Measurements from ENCODE around the gene MTHFR.

The MTHFR gene

GRCh38 chr1:11794446-11795237 is 11.1 kb downstream of the MTHFR start:
- no peak overlapping the region for H3K4me3 ChIP-seq (ENCODE audit: insufficient read length, low read depth)
- DNase-seq (ENCODE audit: low read depth, low spot score) = no peak
- TF ChIP-seq ZNF274 (IDR thresholded peaks at IDR 0.05; ENCODE audit: low read depth, low read length) (no peak), YY1 (IDR thresholded peaks at IDR 0.05; ENCODE audit: insufficient read depth, insufficient read length) (no peak), SUZ12 (IDR thresholded peaks at IDR 0.05; ENCODE audit: extremely low read depth, insufficient read depth, insufficient read length) (no peak)
- H3K27me3 ChIP-seq (ENCODE audit: insufficient read depth, insufficient read length) = no peaks in the 10 kb centered on the region
- no peak overlapping the region for H3K9ac ChIP-seq (ENCODE audit: insufficient read length, low read depth)
- H3K9me3 ChIP-seq (ENCODE audit: insufficient read depth, low read length) = no peaks in the 10 kb centered on the region
- H3K4me1 ChIP-seq (ENCODE audit: insufficient read depth, insufficient read length) = no peaks in the 10 kb centered on the region
- peaks cover 44% of the 10 kb centered on the region for H3K36me3 ChIP-seq (ENCODE audit: insufficient read depth, insufficient read length, low read length)

- Histone ChIP-seq H3K4me3 (ENCODE audit: insufficient read length, low read depth) (no peak overlapping the region), H3K36me3 (ENCODE audit: insufficient read depth, insufficient read length, low read length) (peaks cover 39% of the 10 kb centered on the region), H3K9ac (ENCODE audit: insufficient read length, low read depth) (no peak overlapping the region), H3K4me1 (ENCODE audit: insufficient read depth, insufficient read length) (no peaks in the 10 kb centered on the region), H3K27me3 (ENCODE audit: insufficient read depth, insufficient read length) (no peaks in the 10 kb centered on the region), H3K9me3 (ENCODE audit: insufficient read depth, low read length) (no peaks in the 10 kb centered on the region)
- TF ChIP-seq ZNF274 (IDR thresholded peaks at IDR 0.05; ENCODE audit: low read depth, low read length) = no peak
- TF ChIP-seq SUZ12 (IDR thresholded peaks at IDR 0.05; ENCODE audit: extremely low read depth, insufficient read depth, insufficient read length) = no peak
- no peak for TF ChIP-seq YY1 (IDR thresholded peaks at IDR 0.05; ENCODE audit: insufficient read depth, insufficient read length)
- DNase-seq (ENCODE audit: low read depth, low spot score) = no peak
Measured at GRCh38 chr1:11793819-11794218, 11.9 kb downstream of the MTHFR start.

- Histone ChIP-seq H3K4me3 (ENCODE audit: insufficient read length, low read depth) (no peak overlapping the region), H3K36me3 (ENCODE audit: insufficient read depth, insufficient read length, low read length) (peaks cover 39% of the 10 kb centered on the region), H3K27me3 (ENCODE audit: insufficient read depth, insufficient read length) (no peaks in the 10 kb centered on the region), H3K9me3 (ENCODE audit: insufficient read depth, low read length) (no peaks in the 10 kb centered on the region), H3K9ac (ENCODE audit: insufficient read length, low read depth) (no peak overlapping the region), H3K4me1 (ENCODE audit: insufficient read depth, insufficient read length) (peaks cover 7% of the 10 kb centered on the region)
- TF ChIP-seq YY1 (IDR thresholded peaks at IDR 0.05; ENCODE audit: insufficient read depth, insufficient read length) (no peak), ZNF274 (IDR thresholded peaks at IDR 0.05; ENCODE audit: low read depth, low read length) (no peak), SUZ12 (IDR thresholded peaks at IDR 0.05; ENCODE audit: extremely low read depth, insufficient read depth, insufficient read length) (no peak)
- DNase-seq (ENCODE audit: low read depth, low spot score) = no peak
Measured at GRCh38 chr1:11792106-11792505, 13.7 kb downstream of the MTHFR start.

GRCh38 chr1:11790880-11791715 is 14.7 kb downstream of the MTHFR start:
- TF ChIP-seq ZNF274 (IDR thresholded peaks at IDR 0.05; ENCODE audit: low read depth, low read length) = no peak
- TF ChIP-seq SUZ12 (IDR thresholded peaks at IDR 0.05; ENCODE audit: extremely low read depth, insufficient read depth, insufficient read length) = no peak
- TF ChIP-seq YY1 (IDR thresholded peaks at IDR 0.05; ENCODE audit: insufficient read depth, insufficient read length) = no peak
- H3K4me3 ChIP-seq (ENCODE audit: insufficient read length, low read depth) = no peak overlapping the region
- DNase-seq (ENCODE audit: low read depth, low spot score) = no peak
- no peaks in the 10 kb centered on the region for H3K27me3 ChIP-seq (ENCODE audit: insufficient read depth, insufficient read length)
- H3K36me3 ChIP-seq (ENCODE audit: insufficient read depth, insufficient read length, low read length) = peaks cover 35% of the 10 kb centered on the region
- H3K9ac ChIP-seq (ENCODE audit: insufficient read length, low read depth) = no peak overlapping the region
- H3K4me1 ChIP-seq (ENCODE audit: insufficient read depth, insufficient read length) = peaks cover 7% of the 10 kb centered on the region
- no peaks in the 10 kb centered on the region for H3K9me3 ChIP-seq (ENCODE audit: insufficient read depth, low read length)

- Histone ChIP-seq H3K36me3 (ENCODE audit: insufficient read depth, insufficient read length, low read length) (peaks cover 29% of the 10 kb centered on the region), H3K4me1 (ENCODE audit: insufficient read depth, insufficient read length) (peaks cover 8% of the 10 kb centered on the region), H3K4me3 (ENCODE audit: insufficient read length, low read depth) (no peak overlapping the region), H3K27me3 (ENCODE audit: insufficient read depth, insufficient read length) (no peaks in the 10 kb centered on the region), H3K9ac (ENCODE audit: insufficient read length, low read depth) (no peak overlapping the region), H3K9me3 (ENCODE audit: insufficient read depth, low read length) (no peaks in the 10 kb centered on the region)
- DNase-seq (ENCODE audit: low read depth, low spot score) = no peak
- TF ChIP-seq SUZ12 (IDR thresholded peaks at IDR 0.05; ENCODE audit: extremely low read depth, insufficient read depth, insufficient read length) (no peak), ZNF274 (IDR thresholded peaks at IDR 0.05; ENCODE audit: low read depth, low read length) (no peak), YY1 (IDR thresholded peaks at IDR 0.05; ENCODE audit: insufficient read depth, insufficient read length) (no peak)
Measured at GRCh38 chr1:11790101-11790879, 15.5 kb downstream of the MTHFR start.

GRCh38 chr1:11789126-11790067 is 16.4 kb downstream of the MTHFR start:
- TF ChIP-seq ZNF274 (IDR thresholded peaks at IDR 0.05; ENCODE audit: low read depth, low read length) (no peak), YY1 (IDR thresholded peaks at IDR 0.05; ENCODE audit: insufficient read depth, insufficient read length) (no peak), SUZ12 (IDR thresholded peaks at IDR 0.05; ENCODE audit: extremely low read depth, insufficient read depth, insufficient read length) (no peak)
- Histone ChIP-seq H3K4me3 (ENCODE audit: insufficient read length, low read depth) (no peak overlapping the region), H3K9ac (ENCODE audit: insufficient read length, low read depth) (no peak overlapping the region), H3K9me3 (ENCODE audit: insufficient read depth, low read length) (no peaks in the 10 kb centered on the region), H3K4me1 (ENCODE audit: insufficient read depth, insufficient read length) (peaks cover 13% of the 10 kb centered on the region), H3K36me3 (ENCODE audit: insufficient read depth, insufficient read length, low read length) (peaks cover 20% of the 10 kb centered on the region), H3K27me3 (ENCODE audit: insufficient read depth, insufficient read length) (no peaks in the 10 kb centered on the region)
- no peak for DNase-seq (ENCODE audit: low read depth, low spot score)

Measured in NT2/D1 (cell line).